Body of pancreas (tissue), 4 donors: ENCODE results near the gene ARNT2.

Experiments used
- POLR2A ChIP-seq, 3 donors: fragments of 450-650 bp; IDR thresholded peaks; one replicate each; pipeline ENCODE4 v1.6.1; 2016; ENCODE audit warnings: antibody characterized with exemption in 3 of 3, mild to moderate bottlenecking in 2 of 3
- TF ChIP-seq, protein P1 (sequence below), 7 experiments: fragments of 450-650 bp in 4 of 7; fragments of 200-600 bp in 3 of 7; sonication (generic) in 3 of 7; IDR thresholded peaks; one replicate each; pipeline ENCODE4 v1.5.1; 2016 to 2019; ENCODE audit warnings: antibody characterized with exemption in 7 of 7

DNA sequence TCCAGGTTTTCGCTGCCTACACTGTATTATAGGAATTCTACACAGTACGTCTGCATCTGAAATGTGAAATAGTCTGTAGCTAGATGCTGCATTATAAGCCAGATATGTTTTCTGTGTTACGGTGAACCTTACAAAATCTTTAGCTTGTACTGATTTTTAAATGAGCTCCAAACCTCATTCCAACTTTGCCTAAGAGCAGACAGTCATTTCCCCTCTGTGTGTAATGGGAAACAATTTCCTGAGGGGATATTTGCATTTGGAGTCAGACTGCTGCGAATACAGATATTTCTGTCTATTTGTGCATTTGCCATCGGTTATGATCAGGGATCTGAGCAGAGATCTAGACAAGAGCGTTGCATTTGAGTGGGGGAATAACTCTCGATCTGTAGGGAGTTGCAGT is 37.5 kb downstream of the ARNT2 start:
- no peak for TF ChIP-seq POLR2A (IDR thresholded peaks at IDR 0.05)
- TF ChIP-seq, protein P1, sequence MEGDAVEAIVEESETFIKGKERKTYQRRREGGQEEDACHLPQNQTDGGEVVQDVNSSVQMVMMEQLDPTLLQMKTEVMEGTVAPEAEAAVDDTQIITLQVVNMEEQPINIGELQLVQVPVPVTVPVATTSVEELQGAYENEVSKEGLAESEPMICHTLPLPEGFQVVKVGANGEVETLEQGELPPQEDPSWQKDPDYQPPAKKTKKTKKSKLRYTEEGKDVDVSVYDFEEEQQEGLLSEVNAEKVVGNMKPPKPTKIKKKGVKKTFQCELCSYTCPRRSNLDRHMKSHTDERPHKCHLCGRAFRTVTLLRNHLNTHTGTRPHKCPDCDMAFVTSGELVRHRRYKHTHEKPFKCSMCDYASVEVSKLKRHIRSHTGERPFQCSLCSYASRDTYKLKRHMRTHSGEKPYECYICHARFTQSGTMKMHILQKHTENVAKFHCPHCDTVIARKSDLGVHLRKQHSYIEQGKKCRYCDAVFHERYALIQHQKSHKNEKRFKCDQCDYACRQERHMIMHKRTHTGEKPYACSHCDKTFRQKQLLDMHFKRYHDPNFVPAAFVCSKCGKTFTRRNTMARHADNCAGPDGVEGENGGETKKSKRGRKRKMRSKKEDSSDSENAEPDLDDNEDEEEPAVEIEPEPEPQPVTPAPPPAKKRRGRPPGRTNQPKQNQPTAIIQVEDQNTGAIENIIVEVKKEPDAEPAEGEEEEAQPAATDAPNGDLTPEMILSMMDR (IDR thresholded peaks at IDR 0.05): no peak
